DOHH2 (cell line): ENCODE results near the gene THOC1.

Source experiments
- EZH2phosphoT487 ChIP-seq: fragments of 200-600 bp; sonication (generic); IDR thresholded peaks from 2 replicates; pipeline ENCODE4 v1.6.1; 2017; ENCODE audit warnings: borderline replicate concordance, mild to moderate bottlenecking, antibody characterized with exemption, low read length, moderate library complexity, mixed read lengths
- TF ChIP-seq, protein P1 (sequence below): fragments of 200-600 bp; sonication (generic); IDR thresholded peaks from one replicate; pipeline ENCODE4 v1.5.1; 2014; ENCODE audit warnings: antibody characterized with exemption, mild to moderate bottlenecking, low read depth, low read length; ENCODE audit not compliant: poor library complexity, severe bottlenecking

DNA sequence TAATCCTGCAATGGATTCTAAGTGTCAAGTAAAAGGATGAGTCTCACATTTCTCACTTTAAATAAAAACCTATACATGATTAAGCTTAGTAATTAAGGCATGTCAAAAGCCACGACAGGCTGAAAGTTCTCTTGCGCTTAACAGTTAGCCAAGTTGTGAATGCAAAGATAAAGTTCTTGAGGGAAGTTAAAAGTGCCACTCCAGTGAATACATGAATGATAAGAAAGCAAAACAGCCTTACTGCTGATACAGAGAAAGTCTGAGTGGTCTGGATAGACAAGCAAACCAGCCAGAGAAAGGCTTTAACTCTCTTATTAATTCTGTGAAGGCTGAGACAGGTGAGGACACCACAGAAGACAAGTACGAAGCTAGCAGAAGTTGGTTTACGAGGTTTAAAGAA, 12.7 kb downstream of the THOC1 start:
- TF ChIP-seq, protein P1, sequence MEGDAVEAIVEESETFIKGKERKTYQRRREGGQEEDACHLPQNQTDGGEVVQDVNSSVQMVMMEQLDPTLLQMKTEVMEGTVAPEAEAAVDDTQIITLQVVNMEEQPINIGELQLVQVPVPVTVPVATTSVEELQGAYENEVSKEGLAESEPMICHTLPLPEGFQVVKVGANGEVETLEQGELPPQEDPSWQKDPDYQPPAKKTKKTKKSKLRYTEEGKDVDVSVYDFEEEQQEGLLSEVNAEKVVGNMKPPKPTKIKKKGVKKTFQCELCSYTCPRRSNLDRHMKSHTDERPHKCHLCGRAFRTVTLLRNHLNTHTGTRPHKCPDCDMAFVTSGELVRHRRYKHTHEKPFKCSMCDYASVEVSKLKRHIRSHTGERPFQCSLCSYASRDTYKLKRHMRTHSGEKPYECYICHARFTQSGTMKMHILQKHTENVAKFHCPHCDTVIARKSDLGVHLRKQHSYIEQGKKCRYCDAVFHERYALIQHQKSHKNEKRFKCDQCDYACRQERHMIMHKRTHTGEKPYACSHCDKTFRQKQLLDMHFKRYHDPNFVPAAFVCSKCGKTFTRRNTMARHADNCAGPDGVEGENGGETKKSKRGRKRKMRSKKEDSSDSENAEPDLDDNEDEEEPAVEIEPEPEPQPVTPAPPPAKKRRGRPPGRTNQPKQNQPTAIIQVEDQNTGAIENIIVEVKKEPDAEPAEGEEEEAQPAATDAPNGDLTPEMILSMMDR = no peak
- TF ChIP-seq EZH2phosphoT487 = no peak
